ENCODE measurements around the gene TTL.

GRCh38 chr2:112493048-112493447 is 11.1 kb downstream of the TTL start:
- TF ChIP-seq CTCF (IDR thresholded peaks at IDR 0.05): no peak
- TF ChIP-seq POLR2A (IDR thresholded peaks at IDR 0.05): no peak

Data from esophagus squamous epithelium (tissue), 4 donors.